HFFc6 (cell line): Measurements from ENCODE around the gene SLC22A23. TPM values are rescaled to one million over a fixed set of nuclear protein-coding genes. Genes with fewer than 3 reads are reported as not detected.

Source experiments
- DNase-seq: peaks from one replicate; pipeline ENCODE4 v3.0.0-alpha.2; 2018
- H3K27ac Mint-ChIP-seq: 2 replicates; pipeline ENCODE4 v1.8.0; 2020; ENCODE audit warnings: mild to moderate bottlenecking, mixed read lengths
- H3K27me3 Mint-ChIP-seq: 2 replicates; pipeline ENCODE4 v1.8.0; 2021; ENCODE audit warnings: mild to moderate bottlenecking, moderate library complexity, mixed read lengths; ENCODE audit not compliant: insufficient read depth
- H3K36me3 Mint-ChIP-seq: 2 replicates; pipeline ENCODE4 v1.8.0; 2021; ENCODE audit warnings: low read depth, mixed read lengths
- H3K4me1 Mint-ChIP-seq: 2 replicates; pipeline ENCODE4 v1.8.0; 2020; ENCODE audit warnings: low read depth, mixed read lengths
- H3K4me3 Mint-ChIP-seq: 2 replicates; pipeline ENCODE4 v1.8.0; 2020; ENCODE audit warnings: mild to moderate bottlenecking, moderate library complexity, mixed read lengths
- H3K9me3 Mint-ChIP-seq: 2 replicates; pipeline ENCODE4 v1.8.0; 2020; ENCODE audit warnings: mild to moderate bottlenecking, mixed read lengths
- CTCF ChIP-seq: fragments of 200-600 bp; sonication (generic); IDR thresholded peaks from 2 replicates; pipeline ENCODE4 v1.5.0; 2021; ENCODE audit warnings: antibody characterized with exemption, mild to moderate bottlenecking
- total RNA-seq, 6 experiments: library from RNA; stranded (reverse); fragmentation: NEBNext Ultra II Directional; extraction: Animal tissue kit (Norgen Biotek cat#: 25700); gene quantifications; 2 replicates in 1 of 6; 3 replicates in 5 of 6; pipeline ENCODE4 v1.2.3, GENCODE V29; 2021

Gene SLC22A23
- total RNA-seq, 6 experiments from 2014 or later = 0.10 to 0.55 (median 0.21) TPM

DNA sequence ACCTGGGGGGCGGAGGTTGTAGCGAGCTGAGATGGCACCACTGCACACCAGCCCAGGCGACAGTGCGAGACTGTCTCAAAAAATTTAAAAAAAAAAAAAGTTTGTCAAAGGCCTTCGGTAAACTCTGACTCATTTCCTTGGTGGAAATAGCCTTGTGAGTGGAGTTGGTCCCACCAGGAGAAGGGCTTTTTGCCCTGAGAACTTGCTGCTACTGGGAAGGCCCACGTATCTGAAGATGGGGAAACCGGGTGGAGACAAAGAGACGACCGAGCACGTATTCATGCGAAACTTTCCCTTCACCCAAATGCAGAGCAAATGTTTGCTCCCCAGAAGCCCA, 51.7 kb downstream of the SLC22A23 start:
- Mint-ChIP-seq H3K27ac (no peak overlapping the region), H3K27me3 (peaks cover 11% of the 10 kb centered on the region)

DNA sequence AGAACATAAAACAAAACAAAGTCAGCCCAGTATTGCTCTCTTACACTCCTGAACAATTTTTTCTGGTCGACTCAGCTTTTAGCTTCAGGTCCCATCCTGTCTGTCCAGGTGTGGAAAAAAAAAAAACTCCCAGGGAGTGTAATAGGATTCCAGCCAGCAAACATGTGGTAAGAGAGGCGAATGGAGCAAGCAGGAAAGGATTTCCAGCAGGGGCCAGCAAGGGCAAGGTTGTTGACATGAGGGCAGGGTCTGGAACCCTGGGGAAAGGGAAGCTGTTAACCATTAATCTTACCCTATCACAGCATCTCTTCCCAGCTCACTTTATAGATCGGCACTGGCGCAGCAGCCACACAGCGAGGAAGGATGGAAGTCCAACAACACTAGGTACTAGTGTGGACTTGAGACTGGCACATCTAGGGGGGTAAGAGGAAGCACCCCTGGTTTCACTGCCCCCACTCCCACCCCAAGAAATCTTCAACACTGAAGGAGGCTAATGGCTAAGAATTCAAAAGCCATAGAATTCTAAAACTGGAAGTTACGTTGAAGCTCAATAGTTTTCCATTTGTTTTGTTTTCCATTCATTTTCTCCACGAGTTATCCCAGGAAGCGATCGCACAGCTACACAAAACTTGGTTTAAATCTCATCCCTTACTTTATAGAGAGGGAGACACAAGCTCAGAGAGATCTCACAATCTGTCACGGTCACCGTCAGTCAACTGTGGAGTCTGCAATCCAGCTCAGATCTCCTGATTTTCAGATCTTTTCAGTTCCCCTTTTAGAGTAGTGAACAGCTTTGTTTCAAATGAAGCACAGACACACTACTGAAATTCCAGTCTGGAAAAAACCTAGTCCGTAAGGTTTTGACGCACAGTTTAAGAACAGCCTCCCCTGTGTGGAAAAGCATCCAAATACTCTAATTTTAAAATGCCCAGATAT, 53.3 kb downstream of the SLC22A23 start:
- H3K4me1 Mint-ChIP-seq = no peaks in the 10 kb centered on the region
- peaks cover 19% of the 10 kb centered on the region for H3K27me3 Mint-ChIP-seq
- H3K9me3 Mint-ChIP-seq = no peaks in the 10 kb centered on the region
- TF ChIP-seq CTCF = no peak
- no peaks in the 10 kb centered on the region for H3K36me3 Mint-ChIP-seq
- no peak overlapping the region for H3K4me3 Mint-ChIP-seq
- no peak overlapping the region for H3K27ac Mint-ChIP-seq
- no peak for DNase-seq

More for the DNA sequence above, 51.7 kb downstream of the SLC22A23 start:
- Mint-ChIP-seq H3K4me1 (no peaks in the 10 kb centered on the region), H3K36me3 (no peaks in the 10 kb centered on the region), H3K4me3 (no peak overlapping the region), H3K9me3 (no peaks in the 10 kb centered on the region)
- no peak for TF ChIP-seq CTCF
- DNase-seq = no peak

GRCh38 chr6:3402310-3403237, 54.3 kb downstream of the SLC22A23 start:
- H3K9me3 Mint-ChIP-seq = no peaks in the 10 kb centered on the region
- no peak for DNase-seq
- H3K4me3 Mint-ChIP-seq = no peak overlapping the region
- no peak overlapping the region for H3K27ac Mint-ChIP-seq
- no peak for TF ChIP-seq CTCF
- H3K36me3 Mint-ChIP-seq = no peaks in the 10 kb centered on the region
- H3K27me3 Mint-ChIP-seq = peaks cover 24% of the 10 kb centered on the region
- H3K4me1 Mint-ChIP-seq = no peaks in the 10 kb centered on the region

DNA sequence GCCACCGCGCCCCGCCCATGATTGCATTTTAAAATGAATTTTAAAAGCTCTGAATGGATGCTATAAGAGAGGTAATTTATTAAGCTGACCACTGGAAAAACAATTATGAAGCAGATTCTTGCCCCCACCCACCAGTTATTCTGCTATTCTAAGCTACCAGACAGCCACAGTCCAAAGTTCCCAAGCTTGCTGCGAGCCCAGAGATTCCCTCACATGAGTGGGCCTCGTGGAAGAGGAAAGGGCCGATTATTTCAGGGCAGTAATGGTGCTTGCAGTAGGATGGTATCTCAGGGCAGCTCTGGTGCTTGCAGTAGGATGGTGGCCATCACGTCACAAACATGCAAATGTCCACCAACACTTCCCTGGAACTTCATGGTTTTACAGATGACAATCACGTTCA, 56.7 kb downstream of the SLC22A23 start:
- H3K27me3 Mint-ChIP-seq = peaks cover 33% of the 10 kb centered on the region
- no peak overlapping the region for H3K4me3 Mint-ChIP-seq
- H3K4me1 Mint-ChIP-seq = no peaks in the 10 kb centered on the region
- TF ChIP-seq CTCF = no peak
- no peaks in the 10 kb centered on the region for H3K9me3 Mint-ChIP-seq
- no peaks in the 10 kb centered on the region for H3K36me3 Mint-ChIP-seq
- no peak for DNase-seq
- no peak overlapping the region for H3K27ac Mint-ChIP-seq

DNA sequence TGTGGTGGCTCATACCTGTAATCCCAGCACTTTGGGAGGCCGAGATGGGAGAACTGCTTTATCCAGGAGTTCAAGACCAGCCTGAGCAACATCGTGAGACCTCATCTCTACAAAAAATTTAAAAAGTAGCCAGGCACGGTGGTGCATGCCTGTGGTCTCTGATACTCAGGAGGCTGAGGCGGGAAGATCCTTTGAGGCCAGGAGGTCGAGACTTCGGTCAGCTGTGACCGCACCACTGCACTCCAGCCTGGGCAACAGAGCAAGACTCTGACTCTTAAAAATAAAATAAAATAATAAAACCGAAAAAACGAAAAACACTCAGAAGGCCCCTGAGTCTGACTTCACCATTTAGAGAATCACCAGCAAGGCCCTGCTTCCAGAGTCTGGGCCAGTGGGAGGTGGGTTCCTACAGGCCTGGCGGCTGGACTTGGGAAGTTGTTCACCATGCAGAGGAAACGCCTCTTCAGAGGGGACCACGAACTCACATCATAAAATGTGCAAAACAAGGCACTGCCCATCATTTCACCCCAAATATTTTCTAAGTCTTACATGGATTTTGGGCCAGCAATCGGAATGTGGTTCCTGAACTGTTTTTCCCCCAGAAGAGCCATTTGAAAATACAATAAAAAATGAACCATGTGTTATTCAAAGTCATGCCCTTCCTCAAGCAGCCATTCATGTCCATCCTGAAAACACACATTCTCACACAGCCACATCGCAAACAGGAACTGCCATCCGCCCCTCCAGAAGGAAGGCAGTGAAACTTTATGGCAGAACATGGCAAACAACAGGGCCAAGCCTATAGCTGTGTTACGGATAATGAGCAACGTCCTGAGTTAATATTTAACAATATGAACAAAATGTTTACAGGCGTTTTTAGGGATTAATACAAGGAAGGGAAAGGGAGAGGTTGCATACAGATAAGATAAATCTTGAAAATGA, 57.8 kb downstream of the SLC22A23 start:
- H3K4me3 Mint-ChIP-seq = no peak overlapping the region
- TF ChIP-seq CTCF = no peak
- H3K27me3 Mint-ChIP-seq = peaks cover 36% of the 10 kb centered on the region
- H3K27ac Mint-ChIP-seq = no peak overlapping the region
- no peaks in the 10 kb centered on the region for H3K36me3 Mint-ChIP-seq
- H3K4me1 Mint-ChIP-seq = no peaks in the 10 kb centered on the region
- H3K9me3 Mint-ChIP-seq = no peaks in the 10 kb centered on the region
- no peak for DNase-seq
